GM21367 (cell line): ENCODE data around the gene ARHGEF4.
"Not testable (repeated sequence)": the region's sequence is repeated elsewhere in the genome, so short reads cannot be mapped to it uniquely, and the experiment has no call there.

Experiments used
- ATAC-seq: cut with Tn5 transposase; IDR thresholded peaks from one replicate; pipeline ENCODE4 v1.9.1; 2021; ENCODE audit not compliant: unreplicated experiment

ARHGEF4 gene

GRCh38 chr2:131046028-131046917 is 209.6 kb downstream of the ARHGEF4 start:
- ATAC-seq, result no peak

- ATAC-seq, result no peak
Observed at GRCh38 chr2:131046918-131047652, 210.4 kb downstream of the ARHGEF4 start.

- no peak for ATAC-seq
Observed at GRCh38 chr2:131047920-131048560, 211.3 kb downstream of the ARHGEF4 start.

DNA sequence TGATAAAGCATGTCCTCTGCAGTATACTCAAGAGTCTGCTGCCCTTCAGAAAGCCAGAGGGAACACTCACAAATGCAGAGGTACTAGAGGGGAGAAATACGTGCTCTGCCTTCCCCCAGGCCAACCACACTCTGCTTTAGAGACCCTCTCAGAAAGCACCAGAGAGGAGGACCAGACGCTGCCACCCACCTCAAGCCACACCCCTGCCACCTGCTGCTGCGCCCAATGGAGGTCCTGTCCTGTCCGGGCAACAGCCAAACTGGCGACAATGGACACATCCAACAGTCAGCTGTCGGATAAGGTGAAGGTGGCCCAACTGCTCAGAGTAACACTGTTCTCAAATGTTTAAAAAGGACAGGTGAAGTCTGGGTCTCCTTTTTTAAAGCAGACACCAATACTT is 211.9 kb downstream of the ARHGEF4 start:
- ATAC-seq, result no peak

GRCh38 chr2:131049150-131049718 is 212.5 kb downstream of the ARHGEF4 start:
- ATAC-seq, result no peak

- ATAC-seq, result no peak
Observed at GRCh38 chr2:131050896-131051295, 214.2 kb downstream of the ARHGEF4 start.

GRCh38 chr2:131052741-131053263 is 216.1 kb downstream of the ARHGEF4 start:
- ATAC-seq, result no peak

GRCh38 chr2:131054488-131054887 is 217.8 kb downstream of the ARHGEF4 start:
- no peak for ATAC-seq

DNA sequence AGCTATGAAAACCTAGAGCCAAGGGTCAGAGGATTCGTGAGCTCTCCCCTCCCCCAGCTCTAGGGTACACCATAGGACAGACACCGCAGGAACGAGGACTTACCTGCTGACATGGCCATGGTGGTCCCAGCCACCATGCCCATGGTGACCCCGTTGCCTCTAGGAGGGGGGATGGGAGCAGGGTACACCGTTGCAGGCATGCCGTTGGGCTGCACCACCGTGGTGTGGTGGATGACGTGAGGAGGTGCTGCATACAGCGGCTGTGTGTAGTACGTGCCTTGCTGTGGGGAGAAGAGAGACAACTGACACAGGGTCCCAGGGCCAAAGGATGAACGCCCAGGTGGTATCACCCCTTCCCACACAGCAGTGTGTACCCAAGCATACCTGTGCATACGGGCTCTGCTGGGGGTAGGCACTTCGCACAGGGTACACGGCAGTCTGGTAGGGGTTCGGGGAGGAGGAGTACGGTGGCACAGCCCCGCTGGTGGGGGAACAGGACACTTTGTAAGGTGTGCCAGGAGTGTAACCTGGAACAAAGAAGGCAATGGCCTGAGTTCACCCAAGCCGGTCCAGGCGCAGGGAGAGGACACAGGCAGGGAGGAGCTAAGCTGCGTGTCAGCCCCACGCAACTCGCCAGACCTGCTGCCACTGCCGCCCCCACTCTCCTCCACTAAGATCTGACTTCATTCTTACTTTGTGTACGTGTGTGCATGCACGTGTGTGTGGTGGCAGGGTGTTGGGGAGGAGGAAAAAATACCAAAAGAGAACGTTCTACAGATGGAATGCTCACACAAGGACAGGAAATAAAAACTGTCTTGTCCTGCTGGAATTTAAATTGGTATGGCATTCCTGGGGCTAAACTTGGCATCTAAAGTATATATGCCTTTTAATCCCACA is 218.7 kb downstream of the ARHGEF4 start:
- ATAC-seq, result no peak

DNA sequence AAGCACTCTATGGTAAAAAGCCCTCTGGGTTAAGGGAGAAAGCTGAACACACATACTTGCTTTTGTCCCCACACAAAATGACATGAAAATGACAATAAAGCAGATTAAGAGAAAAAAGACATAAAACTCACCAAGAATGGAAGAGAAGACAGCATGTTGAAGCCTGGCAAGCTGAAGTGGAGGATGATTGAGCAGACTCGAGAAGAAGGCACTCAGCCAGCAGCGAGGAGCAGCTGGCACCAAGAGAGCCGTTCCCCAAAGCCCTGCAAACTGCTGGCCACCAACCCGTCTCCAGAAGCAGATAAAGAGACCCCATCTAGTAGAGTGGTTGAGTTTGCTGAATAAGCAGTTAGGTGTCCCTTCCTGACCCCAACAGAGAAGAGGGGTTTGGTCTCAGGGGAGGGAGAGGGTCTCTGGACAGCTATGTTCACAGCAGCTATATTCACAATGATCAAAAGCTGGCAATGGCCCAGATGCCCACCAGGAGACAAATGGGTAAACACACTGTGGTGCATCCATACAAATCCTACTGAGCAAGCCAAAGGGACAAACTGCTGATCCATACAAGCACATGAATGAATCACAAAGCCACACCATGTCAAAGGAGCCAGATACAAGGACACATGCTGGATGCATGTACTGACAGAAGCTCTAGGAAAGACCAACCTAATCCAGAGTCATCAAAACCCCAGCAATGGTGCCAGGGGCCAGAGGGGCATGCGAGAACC is 219.7 kb downstream of the ARHGEF4 start:
- ATAC-seq, result no peak

- ATAC-seq, result no peak
Observed at GRCh38 chr2:131056932-131057287, 220.2 kb downstream of the ARHGEF4 start.

DNA sequence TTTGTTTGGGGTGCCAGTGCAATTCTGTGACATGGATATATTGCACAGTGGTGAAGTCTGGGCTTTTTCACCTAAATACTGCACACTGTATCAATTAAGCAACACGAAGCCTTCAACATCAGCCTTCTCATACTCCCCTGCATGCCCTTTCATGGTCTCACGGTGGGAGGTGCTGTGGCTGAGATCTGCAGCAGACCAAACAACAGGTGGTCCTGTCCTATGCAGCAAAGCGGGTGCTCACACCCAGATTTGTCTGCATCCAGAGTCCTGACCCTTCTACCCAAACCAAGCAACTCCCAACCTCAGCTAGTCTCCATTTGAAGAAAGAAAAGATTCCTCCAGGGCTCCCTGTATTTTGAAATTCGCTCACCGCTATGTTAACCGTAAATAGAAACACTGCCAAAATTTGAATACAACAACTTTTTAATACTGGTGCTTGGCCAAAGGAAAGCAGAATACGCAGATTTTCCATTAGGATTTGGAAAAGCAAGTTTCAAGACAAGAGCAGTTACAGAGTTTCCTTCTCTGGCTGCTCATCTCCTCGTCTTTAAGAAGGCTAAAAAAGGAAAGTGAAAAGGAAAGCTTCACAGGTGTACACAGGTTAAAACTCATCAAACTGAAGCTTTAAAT is 221.6 kb downstream of the ARHGEF4 start:
- no peak for ATAC-seq

DNA sequence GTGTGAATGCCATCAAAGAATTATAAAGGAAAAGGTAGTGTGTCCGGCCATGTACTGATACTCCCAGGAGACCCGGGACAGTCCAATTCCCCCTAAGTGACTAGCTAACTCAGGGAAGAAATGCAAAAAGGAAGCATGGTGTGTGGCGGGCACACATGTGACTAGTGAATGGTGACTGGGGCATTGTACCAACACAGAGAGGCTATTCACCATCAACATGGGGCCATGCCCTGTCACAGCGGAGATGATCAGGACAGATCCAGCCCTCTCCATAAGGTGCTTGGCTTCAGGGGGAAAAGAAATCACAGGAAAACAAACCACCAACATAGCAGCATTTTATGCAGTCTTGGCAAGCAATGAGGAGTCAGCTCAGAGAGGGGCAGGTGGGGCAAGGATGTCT is 222.2 kb downstream of the ARHGEF4 start:
- ATAC-seq, result no peak

- ATAC-seq, result no peak
Observed at GRCh38 chr2:131063501-131064283, 227.0 kb downstream of the ARHGEF4 start.

GRCh38 chr2:131064589-131065512 is 228.1 kb downstream of the ARHGEF4 start:
- no peak for ATAC-seq

DNA sequence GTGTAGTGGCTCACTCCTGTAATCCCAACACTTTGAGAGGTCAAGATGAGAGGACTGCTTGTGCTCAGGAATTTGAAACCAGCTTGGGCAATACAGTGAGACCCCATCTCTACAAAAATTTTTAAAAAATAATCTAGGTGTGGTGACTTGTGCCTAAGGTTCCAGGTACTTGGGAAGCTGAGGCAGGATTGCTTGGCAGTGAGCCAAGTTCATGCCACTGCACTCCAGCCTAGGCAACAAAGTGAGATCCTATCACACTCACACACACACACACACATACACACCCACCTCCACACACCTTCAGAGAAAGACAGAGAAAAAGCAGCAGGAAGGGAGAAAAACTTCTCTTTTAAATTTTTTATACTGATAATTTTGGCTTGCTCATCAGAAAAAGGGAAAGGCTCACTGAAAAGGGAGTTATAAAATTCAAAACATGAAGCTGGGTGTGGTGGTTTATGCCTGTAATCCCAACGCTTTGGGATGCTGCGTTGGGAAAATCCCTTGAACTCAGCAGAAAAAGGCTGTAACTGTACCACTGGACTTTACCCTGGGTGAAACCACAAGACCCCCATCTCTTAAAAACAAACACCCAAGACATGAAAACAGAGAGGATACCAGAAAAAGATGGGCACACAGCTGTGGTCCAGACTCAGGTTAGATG is 230.9 kb downstream of the ARHGEF4 start:
- ATAC-seq, result no peak

DNA sequence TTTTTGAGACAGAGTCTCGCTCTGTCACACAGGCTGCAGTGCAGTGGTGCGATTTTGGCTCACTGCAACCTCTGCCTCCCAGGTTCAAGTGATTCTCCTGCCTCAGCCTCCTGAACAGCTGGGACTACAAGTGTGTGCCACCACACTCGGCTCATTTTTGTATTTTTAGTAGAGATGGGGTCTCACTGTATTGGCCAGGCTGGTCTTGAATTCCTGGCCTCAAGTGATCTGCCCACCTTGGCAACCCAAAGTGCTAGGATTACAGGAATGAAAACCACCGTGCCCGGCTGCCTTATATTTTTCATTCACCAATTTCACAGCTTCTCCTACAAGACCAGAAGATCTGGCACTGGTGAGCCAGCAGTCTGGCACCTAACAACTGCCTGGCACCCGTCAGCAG is 231.5 kb downstream of the ARHGEF4 start:
- not testable (repeated sequence) for ATAC-seq
